K562 (cell line): ENCODE results near the gene PUSL1. TPM values are rescaled to one million over a fixed set of nuclear protein-coding genes. Genes with fewer than 3 reads are reported as not detected.

Source experiments
- CEBPG ChIP-seq, 3 experiments: fragments of 200-800 bp in 1 of 3; sonication (Bioruptor generic) in 1 of 3; sonication (generic) in 1 of 3; formaldehyde crosslinking in 1 of 3; IDR thresholded peaks in 2 of 3; conservative IDR thresholded peaks in 1 of 3; 2 replicates each; pipeline versions ENCODE4 v1.6.1 to v1.8.0; 2016 to 2022; ENCODE audit warnings: missing compliant biosample characterization in 2 of 3, missing genetic modification characterization in 2 of 3, mild to moderate bottlenecking in 1 of 3, missing genetic modification reagents in 1 of 3
- FOXA3 ChIP-seq, 2 experiments: fragments of 450-650 bp in 1 of 2; sonication (generic) in 1 of 2; formaldehyde crosslinking; IDR thresholded peaks in 1 of 2; conservative IDR thresholded peaks in 1 of 2; 2 replicates each; pipeline versions ENCODE4 v1.4.0 to v1.8.0; 2020 to 2022; ENCODE audit warnings: mild to moderate bottlenecking in 2 of 2, missing genetic modification reagents in 1 of 2
- GABPB2 ChIP-seq: fragments of 250-450 bp; sonication (Bioruptor Pico); conservative IDR thresholded peaks from 2 replicates; pipeline ENCODE4 v1.5.1; 2021; ENCODE audit warnings: mild to moderate bottlenecking
- HMGN3 ChIP-seq: IDR thresholded peaks from 2 replicates; pipeline ENCODE4 v1.6.1; 2011; ENCODE audit warnings: borderline replicate concordance, low read depth, mild to moderate bottlenecking, mixed read lengths, low read length; ENCODE audit not compliant: insufficient read length; ENCODE audit errors: extremely low read depth
- IRF2 ChIP-seq: sonication (generic); formaldehyde crosslinking; IDR thresholded peaks from 2 replicates; pipeline ENCODE4 v1.8.1; 2022; ENCODE audit warnings: mild to moderate bottlenecking, missing genetic modification reagents
- KDM2B ChIP-seq: fragments of 250-450 bp; sonication (Bioruptor Pico); IDR thresholded peaks from 2 replicates; pipeline ENCODE4 v1.8.0; 2021; ENCODE audit warnings: mild to moderate bottlenecking, moderate library complexity
- KDM4B ChIP-seq, 2 experiments: fragments of 450-650 bp in 1 of 2; sonication (generic) in 1 of 2; IDR thresholded peaks; 2 replicates each; pipeline ENCODE4 v1.6.1; 2016 to 2017; ENCODE audit warnings: borderline replicate concordance in 2 of 2, antibody characterized with exemption in 1 of 2, low read depth in 1 of 2, mild to moderate bottlenecking in 1 of 2
- NEUROD1 ChIP-seq: fragments of 150-350 bp; IDR thresholded peaks from 2 replicates; pipeline ENCODE4 v1.6.1; 2014; ENCODE audit warnings: borderline replicate concordance, low read length, low read depth; ENCODE audit not compliant: partially characterized antibody
- POLR2AphosphoS2 ChIP-seq: IDR thresholded peaks from 2 replicates; pipeline ENCODE4 v1.6.1; 2012; ENCODE audit warnings: low read length, improper control_type of control experiment
- RB1 ChIP-seq: fragments of 450-650 bp; IDR thresholded peaks from 2 replicates; pipeline ENCODE4 v1.6.1; 2017; ENCODE audit warnings: low read depth, mild to moderate bottlenecking
- RBBP5 ChIP-seq: fragments of 200-600 bp; sonication (generic); IDR thresholded peaks from 2 replicates; pipeline ENCODE4 v1.6.1; 2012; ENCODE audit warnings: borderline replicate concordance, mild to moderate bottlenecking, low read length, control low read depth, inconsistent platforms; ENCODE audit not compliant: insufficient read depth, poor library complexity, severe bottlenecking
- TEAD1 ChIP-seq, 2 experiments: fragments of 450-650 bp in 1 of 2; sonication (generic) in 1 of 2; formaldehyde crosslinking; IDR thresholded peaks; 2 replicates each; pipeline versions ENCODE4 v1.4.0 to v1.8.0; 2020 to 2022; ENCODE audit warnings: mild to moderate bottlenecking in 2 of 2, missing genetic modification reagents in 1 of 2
- WHSC1 ChIP-seq: IDR thresholded peaks from one replicate; pipeline ENCODE4 v1.6.1; 2012; ENCODE audit warnings: low read length, control low read depth, inconsistent platforms
- ZBTB17 ChIP-seq: fragments of 450-650 bp; formaldehyde crosslinking; IDR thresholded peaks from 2 replicates; pipeline ENCODE4 v1.4.0; 2020; ENCODE audit warnings: mild to moderate bottlenecking
- ZBTB7A ChIP-seq: IDR thresholded peaks from 2 replicates; pipeline ENCODE4 v1.6.1; 2011; ENCODE audit warnings: low read depth, mild to moderate bottlenecking, low read length, moderate library complexity, borderline replicate concordance; ENCODE audit not compliant: control insufficient read depth
- ZNF707 ChIP-seq: fragments of 250-450 bp; sonication (Bioruptor Pico); conservative IDR thresholded peaks from 2 replicates; pipeline ENCODE4 v1.8.0; 2022; ENCODE audit warnings: inconsistent platforms, mild to moderate bottlenecking, moderate library complexity
- polyA plus RNA-seq, 8 experiments: library from polyadenylated mRNA; depleted of rRNA in 4 of 8; stranded (reverse) in 5 of 8; unstranded in 3 of 8; fragments of >200 nt; fragmentation: Nextera tagmentation in 2 of 8; fragmentation: Illumina TruSeq in 1 of 8; extraction: Ambion mirVana in 2 of 8; extraction: Trizol in 1 of 8; gene quantifications; 2 replicates each; pipeline versions ENCODE4 v1.2.1 to v1.2.3, GENCODE V29; 2011 to 2014; ENCODE audit warnings: inconsistent platforms in 1 of 8, missing spikeins in 1 of 8
- total RNA-seq, 7 experiments: library from RNA; depleted of rRNA in 6 of 7; stranded (reverse); fragments of >200 nt in 6 of 7; fragmentation: Illumina TruSeq in 2 of 7; extraction: Trizol in 2 of 7; gene quantifications; 2 replicates each; pipeline versions ENCODE4 v1.2.1 to v1.2.3, GENCODE V29; 2011 to 2021; ENCODE audit warnings: low replicate concordance in 1 of 7
- TF ChIP-seq, protein P1 (sequence below): fragments of 250-450 bp; sonication (Bioruptor Pico); IDR thresholded peaks from 2 replicates; pipeline ENCODE4 v1.9.0; 2021; ENCODE audit warnings: mild to moderate bottlenecking, inconsistent platforms
- TF ChIP-seq, protein P2 (sequence below): fragments of 450-650 bp; formaldehyde crosslinking; IDR thresholded peaks from 2 replicates; pipeline ENCODE4 v1.4.0; 2020; ENCODE audit warnings: mild to moderate bottlenecking, moderate library complexity
- TF ChIP-seq, protein P3 (sequence below): sonication (generic); formaldehyde crosslinking; IDR thresholded peaks from 2 replicates; pipeline ENCODE4 v1.9.0; 2022; ENCODE audit warnings: mild to moderate bottlenecking, missing genetic modification reagents

Gene PUSL1
- total and polyA plus RNA-seq, 9 of the 15 experiments (the other 6 are each of a cell fraction or from before 2014, with no cell fraction given) = 0.62 to 86.9 (median 13.6) TPM

DNA sequence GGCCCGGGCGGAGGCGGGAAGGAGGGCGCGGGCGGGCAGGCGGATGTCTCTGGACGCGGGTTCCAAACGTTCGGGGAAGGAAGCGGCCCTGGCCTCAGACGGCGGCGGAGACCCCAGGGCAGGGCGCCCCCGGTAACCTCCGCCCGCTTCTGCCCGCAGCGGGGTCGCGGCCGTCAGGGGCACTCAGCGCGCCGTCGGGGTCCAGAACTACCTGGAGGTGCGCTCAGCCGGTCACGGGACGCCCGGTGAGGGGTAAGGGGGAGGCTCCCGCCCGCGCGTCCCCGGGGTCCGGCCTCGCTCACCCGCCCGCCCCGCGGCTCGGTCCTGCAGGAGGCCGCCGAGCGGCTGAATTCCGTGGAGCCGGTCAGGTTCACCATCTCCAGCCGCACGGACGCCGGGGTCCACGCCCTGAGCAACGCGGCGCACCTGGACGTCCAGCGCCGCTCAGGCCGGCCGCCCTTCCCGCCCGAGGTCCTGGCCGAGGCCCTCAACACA, 406 bp downstream of the PUSL1 start (continued):
- no peak for TF ChIP-seq WHSC1
- TF ChIP-seq FOXA3 (CRISPR knock-in tag; conservative IDR thresholded peaks at IDR 0.05 in 1 of 2, IDR thresholded peaks at IDR 0.05 in 1 of 2) = peak in 1 of 2 experiments; percentile 63; a peak in 2 of 4 replicates
- TF ChIP-seq POLR2AphosphoS2 = no peak
- TF ChIP-seq GABPB2 (CRISPR knock-in tag) = no peak
- peak; percentile 2 for TF ChIP-seq RB1
- peak; percentile 29 for TF ChIP-seq RBBP5
- TF ChIP-seq KDM2B (CRISPR knock-in tag) = peak; percentile 95
- TF ChIP-seq IRF2 = peak; percentile 74; the same call in 1 of the 2 replicates
- TF ChIP-seq KDM4B (IDR thresholded peaks at IDR 0.05; ENCODE audit: borderline replicate concordance in 2 of 2, low read depth in 1 of 2) = 0 out of 4 replicates have a peak, but pooled peaks of 1 of the 2 experiments have one; percentile 5
- TF ChIP-seq, protein P1, sequence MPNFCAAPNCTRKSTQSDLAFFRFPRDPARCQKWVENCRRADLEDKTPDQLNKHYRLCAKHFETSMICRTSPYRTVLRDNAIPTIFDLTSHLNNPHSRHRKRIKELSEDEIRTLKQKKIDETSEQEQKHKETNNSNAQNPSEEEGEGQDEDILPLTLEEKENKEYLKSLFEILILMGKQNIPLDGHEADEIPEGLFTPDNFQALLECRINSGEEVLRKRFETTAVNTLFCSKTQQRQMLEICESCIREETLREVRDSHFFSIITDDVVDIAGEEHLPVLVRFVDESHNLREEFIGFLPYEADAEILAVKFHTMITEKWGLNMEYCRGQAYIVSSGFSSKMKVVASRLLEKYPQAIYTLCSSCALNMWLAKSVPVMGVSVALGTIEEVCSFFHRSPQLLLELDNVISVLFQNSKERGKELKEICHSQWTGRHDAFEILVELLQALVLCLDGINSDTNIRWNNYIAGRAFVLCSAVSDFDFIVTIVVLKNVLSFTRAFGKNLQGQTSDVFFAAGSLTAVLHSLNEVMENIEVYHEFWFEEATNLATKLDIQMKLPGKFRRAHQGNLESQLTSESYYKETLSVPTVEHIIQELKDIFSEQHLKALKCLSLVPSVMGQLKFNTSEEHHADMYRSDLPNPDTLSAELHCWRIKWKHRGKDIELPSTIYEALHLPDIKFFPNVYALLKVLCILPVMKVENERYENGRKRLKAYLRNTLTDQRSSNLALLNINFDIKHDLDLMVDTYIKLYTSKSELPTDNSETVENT (CRISPR knock-in tag) = 0 out of 2 replicates have a peak, but pooled peaks have one; percentile 6
- peak; percentile 41; the same call in 1 of the 2 replicates for TF ChIP-seq ZBTB17 (CRISPR knock-in tag)
- TF ChIP-seq ZNF707 (CRISPR knock-in tag) = no peak
- TF ChIP-seq TEAD1 (CRISPR knock-in tag; IDR thresholded peaks at IDR 0.05) = peak in 1 of 2 experiments; percentile 9; a peak in 1 of 4 replicates
- peak; percentile 39 for TF ChIP-seq HMGN3
- peak; percentile 7 for TF ChIP-seq NEUROD1
- peak; percentile 27; the same call in 1 of the 2 replicates for TF ChIP-seq CEBPG (CRISPR knock-in tag; IDR thresholded peaks at IDR 0.05)
- TF ChIP-seq CEBPG (tag; conservative IDR thresholded peaks at IDR 0.05 in 1 of 2, IDR thresholded peaks at IDR 0.05 in 1 of 2) = no peak
- TF ChIP-seq, protein P2, sequence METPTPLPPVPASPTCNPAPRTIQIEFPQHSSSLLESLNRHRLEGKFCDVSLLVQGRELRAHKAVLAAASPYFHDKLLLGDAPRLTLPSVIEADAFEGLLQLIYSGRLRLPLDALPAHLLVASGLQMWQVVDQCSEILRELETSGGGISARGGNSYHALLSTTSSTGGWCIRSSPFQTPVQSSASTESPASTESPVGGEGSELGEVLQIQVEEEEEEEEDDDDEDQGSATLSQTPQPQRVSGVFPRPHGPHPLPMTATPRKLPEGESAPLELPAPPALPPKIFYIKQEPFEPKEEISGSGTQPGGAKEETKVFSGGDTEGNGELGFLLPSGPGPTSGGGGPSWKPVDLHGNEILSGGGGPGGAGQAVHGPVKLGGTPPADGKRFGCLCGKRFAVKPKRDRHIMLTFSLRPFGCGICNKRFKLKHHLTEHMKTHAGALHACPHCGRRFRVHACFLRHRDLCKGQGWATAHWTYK (CRISPR knock-in tag) = peak; percentile 65; the same call in 1 of the 2 replicates
- peak; percentile 43; the same call in 1 of the 2 replicates for TF ChIP-seq ZBTB7A
- TF ChIP-seq, protein P3, sequence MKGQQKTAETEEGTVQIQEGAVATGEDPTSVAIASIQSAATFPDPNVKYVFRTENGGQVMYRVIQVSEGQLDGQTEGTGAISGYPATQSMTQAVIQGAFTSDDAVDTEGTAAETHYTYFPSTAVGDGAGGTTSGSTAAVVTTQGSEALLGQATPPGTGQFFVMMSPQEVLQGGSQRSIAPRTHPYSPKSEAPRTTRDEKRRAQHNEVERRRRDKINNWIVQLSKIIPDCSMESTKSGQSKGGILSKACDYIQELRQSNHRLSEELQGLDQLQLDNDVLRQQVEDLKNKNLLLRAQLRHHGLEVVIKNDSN (CRISPR knock-in tag) = 0 out of 2 replicates have a peak, but pooled peaks have one; percentile 23
